CD14-positive monocyte (primary cell): ENCODE results near the gene FAM83F. TPM values are rescaled to one million over a fixed set of nuclear protein-coding genes. Genes with fewer than 3 reads are reported as not detected.

ENCODE experiments used
- DNase-seq, 3 donors: peaks; one replicate each; pipeline ENCODE4 v3.0.0-alpha.2; 2011 to 2022
- H2AFZ ChIP-seq: 2 replicates; pipeline ENCODE4 v1.6.0; 2012; ENCODE audit warnings: mild to moderate bottlenecking, low read depth, low read length, inconsistent platforms; ENCODE audit not compliant: insufficient read depth, poor library complexity, severe bottlenecking
- H3K27ac ChIP-seq, 2 donors: 1 replicate in 1 of 2; 2 replicates in 1 of 2; pipeline ENCODE4 v1.5.1; 2012 to 2013; ENCODE audit warnings: low read length in 2 of 2, control low read depth in 1 of 2, inconsistent platforms in 1 of 2, low read depth in 1 of 2, mild to moderate bottlenecking in 1 of 2
- H3K27me3 ChIP-seq, 2 donors: one replicate each; pipeline versions ENCODE4 v1.6.0 to v1.6.1; 2011 to 2013; ENCODE audit warnings: low read length in 2 of 2; ENCODE audit not compliant: control insufficient read depth in 2 of 2, insufficient read depth in 2 of 2
- H3K36me3 ChIP-seq, 2 donors: replicated peaks in 1 of 2; 1 replicate in 1 of 2; 2 replicates in 1 of 2; pipeline versions ENCODE4 v1.5.1 to v1.6.1; 2012 to 2013; ENCODE audit warnings: low read length in 2 of 2, control low read depth in 1 of 2, inconsistent platforms in 1 of 2, mild to moderate bottlenecking in 1 of 2; ENCODE audit not compliant: insufficient read depth in 2 of 2, control insufficient read depth in 1 of 2
- H3K4me1 ChIP-seq, 2 donors: 1 replicate in 1 of 2; 2 replicates in 1 of 2; pipeline versions ENCODE4 v1.5.1 to v1.6.1; 2012 to 2013; ENCODE audit warnings: low read length in 2 of 2, control low read depth in 1 of 2, inconsistent platforms in 1 of 2, mild to moderate bottlenecking in 1 of 2, moderate library complexity in 1 of 2; ENCODE audit not compliant: insufficient read depth in 2 of 2, control insufficient read depth in 1 of 2
- H3K4me2 ChIP-seq: replicated peaks from 2 replicates; pipeline ENCODE3; 2012; ENCODE audit warnings: low read length, moderate library complexity, mild to moderate bottlenecking; ENCODE audit not compliant: poor library complexity, severe bottlenecking; ENCODE audit errors: extremely low read depth
- H3K4me3 ChIP-seq, 3 experiments: fragments of 200-600 bp in 1 of 3; sonication (generic) in 1 of 3; replicated peaks in 1 of 3; 1 replicate in 2 of 3; 2 replicates in 1 of 3; pipeline ENCODE4 v1.5.1; 2011 to 2013; ENCODE audit warnings: low read length in 3 of 3, mild to moderate bottlenecking in 3 of 3, control low read depth in 2 of 3, low read depth in 2 of 3, inconsistent platforms in 1 of 3, moderate library complexity in 1 of 3
- H3K79me2 ChIP-seq: 2 replicates; pipeline ENCODE4 v1.6.0; 2012; ENCODE audit warnings: mild to moderate bottlenecking, control low read depth, inconsistent platforms, low read length, moderate library complexity; ENCODE audit not compliant: insufficient read depth
- H3K9ac ChIP-seq: 2 replicates; pipeline ENCODE4 v1.6.0; 2017; ENCODE audit warnings: low read length, mild to moderate bottlenecking; ENCODE audit not compliant: insufficient read depth, poor library complexity, severe bottlenecking
- H3K9me3 ChIP-seq, 2 donors: replicated peaks in 1 of 2; 1 replicate in 1 of 2; 2 replicates in 1 of 2; pipeline versions ENCODE4 v1.5.1 to v1.6.1; 2012 to 2013; ENCODE audit warnings: low read length in 2 of 2, control low read depth in 1 of 2; ENCODE audit not compliant: control insufficient read depth in 1 of 2, insufficient read depth in 1 of 2
- H4K20me1 ChIP-seq: 2 replicates; pipeline ENCODE4 v1.6.0; 2012; ENCODE audit warnings: mild to moderate bottlenecking, low read length, control low read depth, moderate library complexity; ENCODE audit not compliant: insufficient read depth
- H3K27ac Mint-ChIP-seq, 7 donors: one replicate each; pipeline ENCODE4 v1.8.0; 2020; ENCODE audit warnings: mild to moderate bottlenecking in 7 of 7, mixed read lengths in 7 of 7, moderate library complexity in 6 of 7, inconsistent platforms in 2 of 7
- H3K27me3 Mint-ChIP-seq, 3 donors: one replicate each; pipeline ENCODE4 v1.8.0; 2021 to 2022; ENCODE audit warnings: low read depth in 3 of 3, mild to moderate bottlenecking in 3 of 3, mixed read lengths in 3 of 3, moderate library complexity in 3 of 3, inconsistent platforms in 1 of 3
- H3K36me3 Mint-ChIP-seq, 2 donors: one replicate each; pipeline ENCODE4 v1.8.0; 2020; ENCODE audit warnings: mixed read lengths in 2 of 2, inconsistent platforms in 1 of 2, mild to moderate bottlenecking in 1 of 2
- H3K4me1 Mint-ChIP-seq: one replicate; pipeline ENCODE4 v1.8.0; 2020; ENCODE audit warnings: mild to moderate bottlenecking, mixed read lengths
- H3K4me3 Mint-ChIP-seq, 2 donors: one replicate each; pipeline ENCODE4 v1.8.0; 2020; ENCODE audit warnings: mild to moderate bottlenecking in 2 of 2, mixed read lengths in 2 of 2, moderate library complexity in 1 of 2
- H3K9me3 Mint-ChIP-seq, 7 donors: one replicate each; pipeline ENCODE4 v1.8.0; 2020 to 2022; ENCODE audit warnings: mixed read lengths in 7 of 7, mild to moderate bottlenecking in 6 of 7, moderate library complexity in 6 of 7, inconsistent platforms in 2 of 7
- WGBS: methylation state at CpG from one replicate; pipeline ENCODE4 v1.1.5; 2013; ENCODE audit warnings: missing lambda C conversion rate; ENCODE audit not compliant: insufficient coverage; 5-methylcytosine and 5-hydroxymethylcytosine counted together
- intact Hi-C, 2 donors: fragments of 100-400 bp; cut with micrococcal nuclease; formaldehyde crosslinking; loops; one replicate each; pipeline versions ENCODE4 v1.15.0 to v1.15.1; 2023
- polyA plus RNA-seq, 3 donors: library from polyadenylated mRNA; depleted of rRNA in 1 of 3; unstranded in 2 of 3; stranded (reverse) in 1 of 3; fragments of 300-500 nt in 2 of 3; fragments of >200 nt in 1 of 3; fragmentation: Illumina TruSeq in 2 of 3; gene quantifications; 1 replicate in 2 of 3; 2 replicates in 1 of 3; pipeline ENCODE4 v1.2.3, GENCODE V29; 2012 to 2021
- TF ChIP-seq, protein P1 (sequence below): fragments of 200-600 bp; IDR thresholded peaks from one replicate; pipeline ENCODE4 v1.8.0; 2022; ENCODE audit warnings: antibody characterized with exemption, mild to moderate bottlenecking

Gene FAM83F
- polyA plus RNA-seq, 3 donors: 0.01 TPM; not detected in 2

DNA sequence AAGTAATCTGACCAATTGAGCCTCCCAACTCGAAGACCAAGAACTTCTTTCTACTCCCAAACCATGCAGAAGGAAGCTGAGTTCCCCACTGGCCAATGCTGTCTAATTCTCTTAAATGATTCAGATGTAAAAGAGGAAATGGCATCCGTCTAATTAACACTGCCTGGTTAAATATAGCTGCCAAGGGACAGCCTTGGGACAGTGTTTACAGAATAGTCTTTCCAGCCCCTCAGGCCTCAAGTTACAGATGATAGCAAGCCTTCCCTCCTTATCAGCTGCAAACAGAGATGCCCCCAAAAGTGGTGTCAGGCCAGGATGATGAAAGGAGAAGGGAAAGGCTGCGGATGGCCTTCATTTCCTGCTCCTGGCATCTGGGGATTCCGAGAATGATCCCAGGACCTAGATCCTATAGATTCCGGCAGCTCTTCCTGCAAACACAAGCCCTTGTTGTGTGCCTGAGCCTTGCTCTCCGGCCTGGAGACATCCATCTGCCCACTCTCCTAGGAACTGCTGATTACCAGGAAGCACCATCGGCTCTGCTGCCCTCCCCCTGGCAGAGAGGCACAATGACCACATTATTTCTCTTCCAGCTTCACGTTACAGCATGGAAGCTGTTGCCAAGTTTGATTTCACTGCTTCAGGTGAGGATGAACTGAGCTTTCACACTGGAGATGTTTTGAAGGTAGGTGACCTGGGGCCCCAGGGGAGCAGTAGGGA is 48.1 kb upstream of the FAM83F start:
- Mint-ChIP-seq H3K27ac (peak overlapping the region in 3 of 7 donors; percentile 18 to 63 (median 54)), H3K4me1 (peaks cover 33% of the 10 kb centered on the region), H3K36me3 (peaks cover 0 to 4% of the 10 kb centered on the region in 2 donors), H3K9me3 (peaks cover 0 to 3% (median 0%) of the 10 kb centered on the region in 7 donors), H3K27me3 (peaks cover 18 to 36% (median 21%) of the 10 kb centered on the region in 3 donors), H3K4me3 (peak overlapping the region in 1 of 2 donors; percentile 12)
- peak overlapping the region in 1 of 3 experiments; percentile 15 for H3K4me3 ChIP-seq
- no peaks in the 10 kb centered on the region for H3K36me3 ChIP-seq
- 56% methylated on average over 5 of the region's 8 CpGs for WGBS
- H3K4me2 ChIP-seq: peak overlapping the region; percentile 12
- intact Hi-C loops: no loop called here
- H3K9me3 ChIP-seq: no peaks in the 10 kb centered on the region
- H4K20me1 ChIP-seq: no peaks in the 10 kb centered on the region
- peak overlapping the region; percentile 30 for H2AFZ ChIP-seq
- TF ChIP-seq, protein P1, sequence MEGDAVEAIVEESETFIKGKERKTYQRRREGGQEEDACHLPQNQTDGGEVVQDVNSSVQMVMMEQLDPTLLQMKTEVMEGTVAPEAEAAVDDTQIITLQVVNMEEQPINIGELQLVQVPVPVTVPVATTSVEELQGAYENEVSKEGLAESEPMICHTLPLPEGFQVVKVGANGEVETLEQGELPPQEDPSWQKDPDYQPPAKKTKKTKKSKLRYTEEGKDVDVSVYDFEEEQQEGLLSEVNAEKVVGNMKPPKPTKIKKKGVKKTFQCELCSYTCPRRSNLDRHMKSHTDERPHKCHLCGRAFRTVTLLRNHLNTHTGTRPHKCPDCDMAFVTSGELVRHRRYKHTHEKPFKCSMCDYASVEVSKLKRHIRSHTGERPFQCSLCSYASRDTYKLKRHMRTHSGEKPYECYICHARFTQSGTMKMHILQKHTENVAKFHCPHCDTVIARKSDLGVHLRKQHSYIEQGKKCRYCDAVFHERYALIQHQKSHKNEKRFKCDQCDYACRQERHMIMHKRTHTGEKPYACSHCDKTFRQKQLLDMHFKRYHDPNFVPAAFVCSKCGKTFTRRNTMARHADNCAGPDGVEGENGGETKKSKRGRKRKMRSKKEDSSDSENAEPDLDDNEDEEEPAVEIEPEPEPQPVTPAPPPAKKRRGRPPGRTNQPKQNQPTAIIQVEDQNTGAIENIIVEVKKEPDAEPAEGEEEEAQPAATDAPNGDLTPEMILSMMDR: no peak
- H3K4me1 ChIP-seq: peaks cover 23 to 32% of the 10 kb centered on the region in 2 donors
- H3K27ac ChIP-seq: no peak overlapping the region
- peak; percentile 36 to 63 (median 45) for DNase-seq
- H3K9ac ChIP-seq: no peak overlapping the region
- peaks cover 22 to 31% of the 10 kb centered on the region in 2 donors for H3K27me3 ChIP-seq
- H3K79me2 ChIP-seq: no peaks in the 10 kb centered on the region

DNA sequence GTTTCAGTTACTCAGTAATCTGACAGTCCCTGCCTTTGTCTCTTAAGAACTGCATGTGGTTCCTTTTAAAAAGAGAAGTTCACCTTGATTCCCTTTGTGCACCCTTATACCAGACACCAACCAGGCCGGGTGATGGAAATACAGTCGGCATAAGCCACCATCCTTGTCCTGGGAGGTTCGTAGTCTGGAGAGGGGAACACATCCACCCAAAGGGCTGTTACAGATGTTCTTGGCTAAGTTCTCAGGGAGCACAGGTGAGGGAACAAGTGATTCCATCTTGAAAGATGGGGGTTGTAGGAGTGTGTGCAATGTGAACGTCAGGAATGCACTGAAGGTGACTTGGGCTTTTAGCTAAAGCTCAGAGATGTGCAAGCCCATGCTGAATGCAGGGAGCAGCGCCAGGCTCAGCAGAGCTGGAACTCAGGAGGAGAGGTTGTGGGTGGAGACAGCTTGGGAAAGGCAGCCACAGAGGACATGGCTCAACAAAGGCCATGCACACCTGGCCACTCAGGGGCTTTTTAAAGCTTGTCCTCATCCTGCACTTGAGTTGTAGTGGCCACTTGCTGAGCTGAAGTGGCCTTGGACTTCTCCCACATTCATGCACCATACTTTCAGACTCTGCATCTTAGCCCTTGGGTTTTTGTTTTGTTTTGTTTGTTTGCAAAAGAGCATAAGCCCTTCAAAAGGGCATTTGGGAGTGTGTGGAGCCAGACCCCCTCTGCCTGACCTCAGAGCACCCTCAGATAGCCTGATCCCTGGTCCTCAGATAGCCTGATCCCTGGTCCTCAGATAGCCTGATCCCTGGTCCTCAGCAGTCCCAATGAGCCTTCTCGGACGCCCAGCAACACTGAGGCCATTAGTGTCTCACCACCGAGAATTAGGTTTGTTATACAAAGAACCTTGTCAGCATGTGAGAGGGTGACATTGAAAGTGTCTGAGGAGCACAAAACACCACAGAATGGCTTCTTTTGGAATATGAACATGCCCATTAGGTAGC is 47.2 kb upstream of the FAM83F start:
- no peak overlapping the region for H3K4me2 ChIP-seq
- peak overlapping the region in 2 of 7 donors; percentile 18 to 31 for H3K27ac Mint-ChIP-seq
- H3K4me3 Mint-ChIP-seq: peak overlapping the region in 1 of 2 donors; percentile 36
- no peak for DNase-seq
- peaks cover 23 to 37% of the 10 kb centered on the region in 2 donors for H3K27me3 ChIP-seq
- no peaks in the 10 kb centered on the region for H4K20me1 ChIP-seq
- peaks cover 34% of the 10 kb centered on the region for H3K4me1 Mint-ChIP-seq
- peaks cover 0 to 4% of the 10 kb centered on the region in 2 donors for H3K36me3 Mint-ChIP-seq
- peaks cover 27 to 45% (median 29%) of the 10 kb centered on the region in 3 donors for H3K27me3 Mint-ChIP-seq
- no peak overlapping the region for H3K27ac ChIP-seq
- H3K36me3 ChIP-seq: no peaks in the 10 kb centered on the region
- peaks cover 0 to 6% (median 0%) of the 10 kb centered on the region in 7 donors for H3K9me3 Mint-ChIP-seq
- 93% methylated on average over 4 of the region's 8 CpGs for WGBS
- H3K9ac ChIP-seq: no peak overlapping the region
- TF ChIP-seq, protein P1: no peak
- no peaks in the 10 kb centered on the region for H3K79me2 ChIP-seq
- H3K9me3 ChIP-seq: no peaks in the 10 kb centered on the region
- H2AFZ ChIP-seq: peak overlapping the region; percentile 30
- H3K4me3 ChIP-seq: no peak overlapping the region
- intact Hi-C loops: no loop called here
- H3K4me1 ChIP-seq: peaks cover 22 to 30% of the 10 kb centered on the region in 2 donors
